Activated CD8-positive, alpha-beta T cell treated with anti-CD3 and anti-CD28 coated beads for 36 hours (primary cell): Measurements from ENCODE around the gene VPS13C. TPM values are rescaled to one million over a fixed set of nuclear protein-coding genes. Genes with fewer than 3 reads are reported as not detected.

Experiments
- ATAC-seq: fragments of 200-7000 bp; cut with Tn5 transposase; one replicate; pipeline ENCODE4 v1.10.0; 2021; ENCODE audit warnings: mild to moderate bottlenecking, moderate library complexity
- CTCF ChIA-PET: fragments of 350-600 bp; sonication (Branson Sonifier 250); formaldehyde crosslinking; loops from one replicate; lab custom pipeline; 2021; ENCODE audit warnings: antibody characterized with exemption; lab: Charles Lee
- POLR2A ChIA-PET: fragments of 350-600 bp; sonication (Branson Sonifier 250); formaldehyde crosslinking; loops from one replicate; lab custom pipeline; 2021; ENCODE audit warnings: antibody characterized with exemption; lab: Charles Lee
- DNase-seq: peaks from one replicate; pipeline ENCODE4 v3.0.0-alpha.2; 2020
- H3K27ac Mint-ChIP-seq: one replicate; pipeline ENCODE4 v1.8.0; 2021; ENCODE audit warnings: mild to moderate bottlenecking, mixed read lengths
- H3K27me3 Mint-ChIP-seq: one replicate; pipeline ENCODE4 v1.8.0; 2021; ENCODE audit warnings: mixed read lengths
- H3K36me3 Mint-ChIP-seq: one replicate; pipeline ENCODE4 v1.8.0; 2021; ENCODE audit warnings: low read depth, mixed read lengths
- H3K4me1 Mint-ChIP-seq: one replicate; pipeline ENCODE4 v1.8.0; 2021; ENCODE audit warnings: low read depth, mixed read lengths
- H3K4me3 Mint-ChIP-seq: one replicate; pipeline ENCODE4 v1.8.0; 2021; ENCODE audit warnings: mild to moderate bottlenecking, moderate library complexity, mixed read lengths
- H3K9me3 Mint-ChIP-seq: one replicate; pipeline ENCODE4 v1.8.0; 2021; ENCODE audit warnings: mixed read lengths
- intact Hi-C: fragments of 100-400 bp; cut with micrococcal nuclease; formaldehyde crosslinking; loops from one replicate; pipeline ENCODE4 v1.10.0; 2022
- total RNA-seq, 2 experiments: library from RNA; stranded (reverse); gene quantifications; one replicate each; pipeline ENCODE4 v1.2.3, GENCODE V29; 2021
- TF ChIP-seq, protein P1 (sequence below): fragments of 200-600 bp; IDR thresholded peaks from one replicate; pipeline ENCODE4 v1.8.0; 2022; ENCODE audit warnings: antibody characterized with exemption, mild to moderate bottlenecking

The VPS13C gene
- total RNA-seq, 2 experiments from 2014 or later: 41.4 to 45.9 TPM

DNA sequence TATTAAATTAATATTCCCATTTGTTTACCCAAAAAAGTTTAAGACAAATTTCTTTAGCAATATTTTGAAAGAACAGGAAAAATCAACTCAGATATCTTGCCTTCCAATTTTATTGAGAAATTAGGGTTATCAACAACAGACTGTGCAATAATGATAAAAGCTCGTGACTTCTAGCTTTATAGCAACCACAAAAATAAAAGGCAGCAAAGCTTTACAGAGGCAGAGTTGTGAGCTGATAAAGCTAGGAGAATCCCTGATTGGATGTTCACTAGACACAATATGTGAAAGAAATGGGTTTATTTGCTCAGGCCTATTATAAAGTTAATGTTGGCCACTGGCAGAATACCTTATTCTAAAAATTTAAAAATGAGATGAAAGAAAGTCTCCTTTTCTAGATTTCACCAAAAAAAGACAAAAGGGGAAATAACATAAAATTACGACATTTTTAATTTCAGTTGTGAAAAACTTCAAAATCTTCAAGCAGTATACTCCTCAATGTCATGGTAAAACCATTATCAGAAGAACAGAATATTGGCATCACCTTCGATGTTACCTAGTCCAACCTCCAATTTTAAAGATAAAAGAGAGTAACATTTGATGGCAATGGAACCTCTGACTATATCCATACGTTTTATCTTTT, 2.8 kb downstream of the VPS13C start:
- ATAC-seq (no peak), DNase-seq (no peak)
- Mint-ChIP-seq H3K27ac (no peak overlapping the region), H3K9me3 (no peaks in the 10 kb centered on the region), H3K36me3 (peaks cover 8% of the 10 kb centered on the region), H3K4me3 (no peak overlapping the region), H3K4me1 (peaks cover 62% of the 10 kb centered on the region), H3K27me3 (no peaks in the 10 kb centered on the region)
- ChIA-PET POLR2A (no interaction called here), CTCF (no interaction called here)
- intact Hi-C loops: no loop called here
- TF ChIP-seq, protein P1, sequence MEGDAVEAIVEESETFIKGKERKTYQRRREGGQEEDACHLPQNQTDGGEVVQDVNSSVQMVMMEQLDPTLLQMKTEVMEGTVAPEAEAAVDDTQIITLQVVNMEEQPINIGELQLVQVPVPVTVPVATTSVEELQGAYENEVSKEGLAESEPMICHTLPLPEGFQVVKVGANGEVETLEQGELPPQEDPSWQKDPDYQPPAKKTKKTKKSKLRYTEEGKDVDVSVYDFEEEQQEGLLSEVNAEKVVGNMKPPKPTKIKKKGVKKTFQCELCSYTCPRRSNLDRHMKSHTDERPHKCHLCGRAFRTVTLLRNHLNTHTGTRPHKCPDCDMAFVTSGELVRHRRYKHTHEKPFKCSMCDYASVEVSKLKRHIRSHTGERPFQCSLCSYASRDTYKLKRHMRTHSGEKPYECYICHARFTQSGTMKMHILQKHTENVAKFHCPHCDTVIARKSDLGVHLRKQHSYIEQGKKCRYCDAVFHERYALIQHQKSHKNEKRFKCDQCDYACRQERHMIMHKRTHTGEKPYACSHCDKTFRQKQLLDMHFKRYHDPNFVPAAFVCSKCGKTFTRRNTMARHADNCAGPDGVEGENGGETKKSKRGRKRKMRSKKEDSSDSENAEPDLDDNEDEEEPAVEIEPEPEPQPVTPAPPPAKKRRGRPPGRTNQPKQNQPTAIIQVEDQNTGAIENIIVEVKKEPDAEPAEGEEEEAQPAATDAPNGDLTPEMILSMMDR: no peak

DNA sequence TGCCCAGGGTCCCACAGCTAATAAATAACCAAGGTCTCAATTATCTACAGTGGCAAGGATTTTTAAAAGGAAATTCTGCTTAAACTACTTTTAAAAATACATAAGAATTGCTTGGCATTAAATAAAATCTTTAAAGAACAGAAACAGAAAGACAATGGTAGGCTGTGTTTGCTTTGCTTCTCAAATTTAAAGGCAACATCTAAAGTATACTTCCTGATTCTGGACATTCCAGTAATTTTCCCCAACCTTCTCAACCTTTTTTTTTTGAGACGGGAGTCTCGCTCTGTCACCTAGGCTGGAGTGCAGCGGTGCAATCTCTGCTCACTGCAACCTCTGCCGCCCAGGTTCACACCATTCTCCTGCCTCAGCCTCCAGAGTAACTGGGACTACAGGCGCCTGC, 5.3 kb downstream of the VPS13C start:
- DNase-seq (no peak), ATAC-seq (no peak)
- TF ChIP-seq, protein P1: no peak
- H3K27ac Mint-ChIP-seq: no peak overlapping the region
- CTCF ChIA-PET: no interaction called here
- peaks cover 2% of the 10 kb centered on the region for H3K9me3 Mint-ChIP-seq
- H3K4me1 Mint-ChIP-seq: peaks cover 55% of the 10 kb centered on the region
- H3K27me3 Mint-ChIP-seq: no peaks in the 10 kb centered on the region
- POLR2A ChIA-PET: no interaction called here
- no peak overlapping the region for H3K4me3 Mint-ChIP-seq
- intact Hi-C loops: no loop called here
- peaks cover 10% of the 10 kb centered on the region for H3K36me3 Mint-ChIP-seq

DNA sequence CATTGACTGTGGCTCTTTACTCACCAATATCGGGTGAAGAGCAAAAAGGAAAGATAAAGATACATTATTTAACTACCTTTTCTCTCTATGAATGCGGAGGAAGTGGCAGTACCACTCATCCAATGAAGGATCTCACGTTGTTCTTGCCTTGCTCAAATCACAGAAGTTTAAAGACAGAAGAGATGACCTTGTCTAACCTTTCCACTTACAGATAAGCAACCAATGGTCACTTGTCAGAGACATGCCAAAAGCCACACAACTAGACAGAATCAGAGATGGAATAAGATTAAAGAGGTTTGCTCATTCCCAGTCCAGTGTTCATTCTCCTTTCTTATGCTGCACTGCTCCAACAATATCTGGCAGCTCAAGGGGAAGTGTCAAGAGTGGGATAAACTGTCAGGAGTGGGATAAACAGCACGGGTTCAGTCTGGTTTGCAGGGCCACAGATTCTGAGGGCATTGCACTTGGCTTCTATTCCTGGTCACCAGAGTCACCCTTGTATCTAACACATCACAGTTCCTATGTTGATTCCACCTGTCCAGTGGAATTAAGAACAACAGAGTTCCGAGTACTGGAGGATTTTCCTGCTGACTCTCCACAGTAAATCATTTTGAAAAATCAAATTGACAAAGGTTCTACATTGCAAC, 6.7 kb downstream of the VPS13C start:
- Mint-ChIP-seq H3K9me3 (peaks cover 5% of the 10 kb centered on the region), H3K36me3 (peaks cover 16% of the 10 kb centered on the region), H3K4me1 (peaks cover 54% of the 10 kb centered on the region), H3K27ac (no peak overlapping the region), H3K4me3 (no peak overlapping the region), H3K27me3 (no peaks in the 10 kb centered on the region)
- DNase-seq: no peak
- intact Hi-C loops: no loop called here
- TF ChIP-seq, protein P1: no peak
- CTCF ChIA-PET: interaction anchor here (1.3 kb wide), 1 partner anchor 11 kb away, joined by 4 read pairs; no protein-coding TSS in a partner anchor
- POLR2A ChIA-PET: no interaction called here
- no peak for ATAC-seq

DNA sequence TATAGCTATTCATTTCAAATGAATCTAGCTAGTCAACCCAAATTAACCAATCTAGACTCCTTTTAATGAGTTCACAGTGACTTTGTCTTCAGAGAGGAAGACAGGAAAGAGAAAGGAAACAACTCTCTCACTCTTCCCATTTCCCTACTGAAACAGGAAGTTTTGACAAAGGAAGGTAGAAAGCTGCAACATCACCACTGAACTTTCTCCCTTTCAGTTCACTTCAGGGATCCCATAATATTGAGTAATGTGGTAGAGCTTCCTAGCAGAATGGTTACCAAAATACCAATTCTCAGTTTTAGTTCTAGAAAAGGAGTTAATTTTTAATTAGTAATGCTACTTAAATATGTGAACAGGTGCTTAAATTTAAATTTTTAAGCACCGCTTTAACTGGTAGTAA, 7.5 kb downstream of the VPS13C start:
- TF ChIP-seq, protein P1: no peak
- Mint-ChIP-seq H3K27ac (no peak overlapping the region), H3K9me3 (peaks cover 5% of the 10 kb centered on the region), H3K27me3 (no peaks in the 10 kb centered on the region), H3K4me3 (no peak overlapping the region), H3K36me3 (peaks cover 12% of the 10 kb centered on the region), H3K4me1 (peaks cover 51% of the 10 kb centered on the region)
- intact Hi-C loops: no loop called here
- POLR2A ChIA-PET: interaction anchor here (0.7 kb wide), 1 partner anchor 12 kb away, joined by 3 read pairs; no protein-coding TSS in a partner anchor
- DNase-seq: no peak
- ATAC-seq: no peak
- CTCF ChIA-PET: interaction anchor here (0.7 to 1.3 kb wide), 3 partner anchors 12 to 20 kb away, joined by 3 to 4 read pairs (median 3); no protein-coding TSS in a partner anchor

DNA sequence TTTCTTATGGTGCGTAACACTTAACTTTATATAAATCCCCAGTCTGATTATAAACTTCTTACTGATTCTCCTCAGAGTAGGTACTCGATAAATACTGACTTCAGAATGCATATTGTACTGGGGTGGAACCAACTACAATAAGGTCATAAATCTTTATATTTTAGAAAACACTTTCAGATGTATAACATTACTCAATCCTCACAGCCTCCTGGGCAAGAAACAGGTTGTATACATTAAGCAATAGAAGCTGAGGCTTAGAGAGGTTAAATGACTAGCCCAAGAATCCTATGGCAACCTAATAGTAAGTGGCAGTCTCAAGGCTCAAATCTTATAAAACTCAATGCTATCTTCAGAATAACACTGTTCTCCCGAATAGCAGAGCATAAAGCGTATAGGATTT, 9.1 kb downstream of the VPS13C start:
- ChIA-PET CTCF (interaction anchor here (2.0 kb wide), 1 partner anchor 9 kb away, joined by 6 read pairs; the partner anchor contains the start of gene VPS13C), POLR2A (no interaction called here)
- H3K9me3 Mint-ChIP-seq: peaks cover 5% of the 10 kb centered on the region
- DNase-seq (no peak), ATAC-seq (no peak)
- no peak overlapping the region for H3K4me3 Mint-ChIP-seq
- peaks cover 8% of the 10 kb centered on the region for H3K36me3 Mint-ChIP-seq
- peaks cover 52% of the 10 kb centered on the region for H3K4me1 Mint-ChIP-seq
- intact Hi-C loops: no loop called here
- no peak overlapping the region for H3K27ac Mint-ChIP-seq
- TF ChIP-seq, protein P1: no peak
- no peaks in the 10 kb centered on the region for H3K27me3 Mint-ChIP-seq
